Mesendoderm (in vitro differentiated cells): ENCODE data around the gene CHD9.
"Not testable (repeated sequence)": the region's sequence is repeated elsewhere in the genome, so short reads cannot be mapped to it uniquely, and the experiment has no call there.

Experiments
- DNase-seq: peaks from one replicate; pipeline ENCODE4 v3.0.0; 2013
- H2AK5ac ChIP-seq: 2 replicates; pipeline ENCODE4 v1.6.1; 2013; ENCODE audit warnings: low read length, inconsistent platforms
- H2BK120ac ChIP-seq: 2 replicates; pipeline ENCODE4 v1.6.1; 2013; ENCODE audit warnings: low read depth, mild to moderate bottlenecking, low read length, moderate library complexity, mixed read lengths
- H2BK15ac ChIP-seq: replicated peaks from 2 replicates; pipeline ENCODE4 v1.6.1; 2013; ENCODE audit warnings: low read depth, mild to moderate bottlenecking, moderate library complexity
- H2BK5ac ChIP-seq: 2 replicates; pipeline ENCODE4 v1.6.1; 2013; ENCODE audit warnings: low read length, inconsistent platforms
- H3K18ac ChIP-seq: 2 replicates; pipeline ENCODE4 v1.6.1; 2013; ENCODE audit warnings: mild to moderate bottlenecking, low read length, mixed read lengths
- H3K23ac ChIP-seq: one replicate; pipeline ENCODE4 v1.6.1; 2013; ENCODE audit warnings: low read length
- H3K27ac ChIP-seq: 2 replicates; pipeline ENCODE4 v1.5.1; 2013; ENCODE audit warnings: low read depth, mild to moderate bottlenecking, inconsistent platforms, low read length, moderate library complexity
- H3K27me3 ChIP-seq: 2 replicates; pipeline ENCODE4 v1.6.1; 2013; ENCODE audit warnings: low read length, control low read depth, mild to moderate bottlenecking, inconsistent platforms; ENCODE audit not compliant: insufficient read depth, poor library complexity
- H3K36me3 ChIP-seq: 2 replicates; pipeline ENCODE4 v1.6.1; 2013; ENCODE audit warnings: low read length, inconsistent platforms; ENCODE audit not compliant: control insufficient read depth, insufficient read depth
- H3K4ac ChIP-seq: one replicate; pipeline ENCODE4 v1.6.1; 2013; ENCODE audit warnings: low read depth, mild to moderate bottlenecking, low read length, moderate library complexity
- H3K4me1 ChIP-seq: 2 replicates; pipeline ENCODE4 v1.6.1; 2013; ENCODE audit warnings: low read depth, low read length, inconsistent platforms; ENCODE audit not compliant: control insufficient read depth
- H3K4me2 ChIP-seq: 2 replicates; pipeline ENCODE4 v1.6.1; 2013; ENCODE audit warnings: low read length
- H3K4me3 ChIP-seq: 2 replicates; pipeline ENCODE4 v1.5.1; 2013; ENCODE audit warnings: mild to moderate bottlenecking, low read length
- H3K56ac ChIP-seq: one replicate; pipeline ENCODE4 v1.6.1; 2013; ENCODE audit warnings: low read length
- H3K79me1 ChIP-seq: 2 replicates; pipeline ENCODE4 v1.6.1; 2013; ENCODE audit warnings: low read length, inconsistent platforms
- H3K79me2 ChIP-seq: 2 replicates; pipeline ENCODE4 v1.6.1; 2013; ENCODE audit warnings: mild to moderate bottlenecking, low read length; ENCODE audit not compliant: control insufficient read depth, insufficient read depth
- H3K9ac ChIP-seq: 2 replicates; pipeline ENCODE4 v1.6.1; 2013; ENCODE audit warnings: low read length, inconsistent platforms
- H4K5ac ChIP-seq: one replicate; pipeline ENCODE4 v1.6.1; 2013; ENCODE audit warnings: low read length
- H4K8ac ChIP-seq: one replicate; pipeline ENCODE4 v1.6.1; 2013; ENCODE audit warnings: low read depth, mild to moderate bottlenecking, control low read depth, low read length, moderate library complexity
- WGBS: extraction: QIAGEN DNeasy Blood & Tissue Kit; methylation state at CpG from one replicate; pipeline ENCODE4 v1.1.7; 2013; ENCODE audit warnings: low lambda C conversion rate, missing lambda C conversion rate; ENCODE audit not compliant: insufficient coverage; ENCODE audit errors: extremely low coverage; 5-methylcytosine and 5-hydroxymethylcytosine counted together

CHD9 gene

DNA sequence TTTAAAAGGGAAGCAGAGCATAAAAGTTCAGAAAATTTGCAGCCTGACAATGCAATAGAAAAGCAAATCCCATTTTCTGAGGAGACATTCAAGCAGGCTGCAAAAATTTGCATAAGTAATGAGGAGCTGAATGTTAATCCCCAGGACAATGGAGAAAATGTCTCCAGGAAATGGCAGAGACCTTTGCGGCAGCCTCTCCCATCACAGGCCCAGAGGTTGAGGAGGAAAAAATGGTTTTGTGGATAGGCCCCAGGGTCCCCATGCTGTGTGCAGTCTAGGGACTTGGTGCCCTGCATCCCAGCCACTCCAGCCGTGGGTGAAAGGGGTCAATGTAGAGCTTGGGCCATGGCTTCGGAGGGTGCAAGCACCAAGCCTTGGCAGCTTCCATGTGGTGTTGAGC, 19.5 kb downstream of the CHD9 start:
- H3K18ac ChIP-seq, H4K8ac ChIP-seq, H3K79me1 ChIP-seq, H3K4me3 ChIP-seq, H3K36me3 ChIP-seq, H3K79me2 ChIP-seq, H2AK5ac ChIP-seq, H3K4me2 ChIP-seq, H4K5ac ChIP-seq, H3K27me3 ChIP-seq, H2BK15ac ChIP-seq, H3K4ac ChIP-seq, H3K23ac ChIP-seq, H3K27ac ChIP-seq, H3K56ac ChIP-seq, H3K9ac ChIP-seq, H2BK5ac ChIP-seq, H3K4me1 ChIP-seq, H2BK120ac ChIP-seq, DNase-seq: not testable (repeated sequence)
- WGBS: no CpG with 5 or more reads among the region's 3 CpGs

DNA sequence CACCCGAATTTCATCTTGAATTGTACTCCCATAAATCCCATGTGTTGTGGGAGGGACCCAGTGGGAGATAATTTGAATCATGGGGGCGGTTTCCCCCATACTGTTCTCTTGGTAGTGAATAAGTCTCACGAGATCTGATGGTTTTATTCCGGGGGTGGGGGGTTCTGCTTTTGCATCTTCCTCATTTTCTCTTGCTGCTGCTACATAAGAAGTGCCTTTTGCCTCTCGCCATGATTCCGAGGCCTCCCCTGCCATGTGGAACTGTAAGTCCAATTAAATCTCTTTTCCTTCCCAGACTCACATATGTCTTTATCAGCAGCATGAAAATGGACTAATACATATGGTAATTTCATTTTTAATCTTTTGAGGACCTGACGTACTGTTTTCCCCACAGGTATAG, 20.7 kb downstream of the CHD9 start:
- H3K18ac ChIP-seq, H3K23ac ChIP-seq, H4K5ac ChIP-seq, H2BK5ac ChIP-seq, H2BK15ac ChIP-seq, DNase-seq, H3K56ac ChIP-seq, H2BK120ac ChIP-seq, H2AK5ac ChIP-seq, H3K4me3 ChIP-seq, H3K79me2 ChIP-seq, H3K4me2 ChIP-seq, H3K4me1 ChIP-seq, H3K27me3 ChIP-seq, H3K9ac ChIP-seq, H4K8ac ChIP-seq, H3K79me1 ChIP-seq, H3K36me3 ChIP-seq, H3K4ac ChIP-seq, H3K27ac ChIP-seq: not testable (repeated sequence)
- no CpG with 5 or more reads among the region's 7 CpGs for WGBS

DNA sequence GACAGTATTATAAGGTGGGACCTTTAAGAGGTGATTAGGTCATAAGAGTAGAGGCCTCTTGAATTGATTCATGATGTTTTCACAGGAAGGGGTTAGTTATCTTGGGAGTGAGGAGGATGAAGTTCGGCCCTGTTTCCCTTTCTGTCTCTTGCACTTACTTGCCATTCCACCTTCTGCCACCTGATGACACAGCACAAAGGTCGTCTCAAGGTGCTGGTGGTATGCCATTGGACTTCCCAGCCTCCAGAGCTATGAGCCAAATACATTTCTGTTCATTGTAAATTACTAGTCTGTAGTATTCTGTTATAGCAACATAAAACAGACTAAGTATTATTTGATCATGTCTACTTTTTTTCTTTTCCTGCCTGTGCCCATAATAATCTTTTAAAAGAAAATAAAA, 23.5 kb downstream of the CHD9 start:
- H3K79me2 ChIP-seq: no peaks in the 10 kb centered on the region
- H3K23ac ChIP-seq: no peak overlapping the region
- DNase-seq: no peak
- H3K4ac ChIP-seq: no peak overlapping the region
- H4K5ac ChIP-seq: no peak overlapping the region
- H4K8ac ChIP-seq: no peak overlapping the region
- no peak overlapping the region for H3K18ac ChIP-seq
- no peak overlapping the region for H3K27ac ChIP-seq
- no peak overlapping the region for H3K9ac ChIP-seq
- peaks cover 5% of the 10 kb centered on the region for H3K79me1 ChIP-seq
- H2BK5ac ChIP-seq: no peak overlapping the region
- no peak overlapping the region for H2AK5ac ChIP-seq
- H3K27me3 ChIP-seq: no peaks in the 10 kb centered on the region
- no peak overlapping the region for H2BK15ac ChIP-seq
- WGBS: no CpG with 5 or more reads among the region's 2 CpGs
- H3K4me2 ChIP-seq: no peak overlapping the region
- no peaks in the 10 kb centered on the region for H3K36me3 ChIP-seq
- no peak overlapping the region for H2BK120ac ChIP-seq
- H3K56ac ChIP-seq: no peak overlapping the region
- no peak overlapping the region for H3K4me3 ChIP-seq
- H3K4me1 ChIP-seq: peaks cover 9% of the 10 kb centered on the region

DNA sequence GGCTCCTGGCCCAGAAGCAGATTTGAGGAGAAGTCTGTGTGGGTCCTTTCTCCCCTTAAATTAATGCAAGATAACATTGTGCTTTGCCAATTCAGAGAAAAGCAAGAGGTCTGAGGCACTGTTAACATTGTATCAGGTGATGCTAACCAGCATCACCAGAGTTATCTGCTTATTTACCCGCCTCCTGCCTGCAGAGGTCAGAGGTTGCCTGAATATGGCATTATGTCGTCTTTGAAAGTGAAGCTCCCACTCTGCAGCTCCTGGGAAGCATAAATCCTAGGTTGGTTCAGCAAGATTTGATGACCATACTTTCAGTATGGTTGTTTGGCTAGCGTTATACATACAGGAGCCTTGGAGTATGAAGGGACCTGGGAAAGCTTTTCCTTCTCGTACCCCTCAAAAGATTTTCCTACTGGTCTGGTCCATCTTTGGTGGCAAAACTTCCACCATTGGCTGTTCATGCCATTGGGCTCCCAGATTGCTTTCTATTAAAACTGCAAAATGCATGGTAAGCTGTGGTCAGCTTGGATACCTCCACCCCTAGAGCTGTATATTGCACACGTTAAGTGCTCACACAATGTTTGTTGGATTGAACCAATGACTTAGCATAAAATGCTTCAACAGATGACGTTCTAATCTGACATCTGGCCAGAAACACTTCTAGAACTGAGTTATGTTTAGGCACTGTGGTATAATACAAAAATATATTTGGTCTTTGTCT, 24.1 kb downstream of the CHD9 start:
- H3K79me2 ChIP-seq: no peaks in the 10 kb centered on the region
- no peak overlapping the region for H3K4ac ChIP-seq
- H3K23ac ChIP-seq: no peak overlapping the region
- DNase-seq: no peak
- H3K36me3 ChIP-seq: no peaks in the 10 kb centered on the region
- no peak overlapping the region for H3K27ac ChIP-seq
- H3K18ac ChIP-seq: no peak overlapping the region
- H4K8ac ChIP-seq: no peak overlapping the region
- no peak overlapping the region for H3K4me3 ChIP-seq
- H3K27me3 ChIP-seq: no peaks in the 10 kb centered on the region
- no peak overlapping the region for H2BK15ac ChIP-seq
- WGBS: no CpG with 5 or more reads among the region's 6 CpGs
- no peak overlapping the region for H3K4me2 ChIP-seq
- H3K4me1 ChIP-seq: peaks cover 9% of the 10 kb centered on the region
- no peak overlapping the region for H2BK120ac ChIP-seq
- H3K56ac ChIP-seq: no peak overlapping the region
- H2BK5ac ChIP-seq: no peak overlapping the region
- no peak overlapping the region for H4K5ac ChIP-seq
- peaks cover 5% of the 10 kb centered on the region for H3K79me1 ChIP-seq
- no peak overlapping the region for H3K9ac ChIP-seq
- no peak overlapping the region for H2AK5ac ChIP-seq

DNA sequence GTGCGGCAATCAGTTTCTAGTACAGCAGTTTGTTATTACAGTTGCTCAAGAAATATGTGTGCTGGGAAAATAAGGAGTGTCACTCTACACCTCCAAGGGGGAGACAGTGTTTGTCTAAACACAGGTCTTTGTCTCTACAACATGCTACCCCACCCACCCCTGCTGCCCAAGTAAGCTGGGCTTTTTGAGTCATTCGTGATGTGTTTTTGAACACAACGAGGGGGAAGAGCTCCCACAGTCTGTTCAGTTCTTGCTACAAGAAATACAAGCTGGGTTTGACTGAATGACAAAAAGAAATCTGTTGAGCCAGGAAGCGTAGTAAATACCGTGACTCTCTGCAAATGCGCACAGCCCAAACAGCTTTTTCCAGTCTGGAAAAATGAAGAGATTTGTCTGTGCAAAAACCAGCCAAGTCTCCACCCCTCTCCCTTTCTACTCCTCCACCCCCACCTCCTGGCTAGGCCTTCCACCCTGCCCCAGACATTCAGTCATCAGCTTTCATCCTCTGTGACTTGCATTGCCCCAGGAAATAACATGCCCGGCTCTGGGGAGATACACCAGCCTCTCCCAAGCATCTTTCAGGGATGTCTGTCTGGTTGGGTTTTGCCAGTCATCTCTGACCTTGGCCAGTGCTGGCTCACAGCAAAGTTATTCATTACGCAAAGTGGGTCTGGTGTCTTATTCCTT, 25.7 kb downstream of the CHD9 start:
- Histone ChIP-seq H2BK120ac (no peak overlapping the region), H3K79me1 (peaks cover 5% of the 10 kb centered on the region), H2BK5ac (no peak overlapping the region), H3K27ac (peak overlapping the region; percentile 46), H3K9ac (no peak overlapping the region), H3K4me2 (no peak overlapping the region), H3K4ac (no peak overlapping the region), H2AK5ac (no peak overlapping the region), H3K4me3 (no peak overlapping the region), H2BK15ac (no peak overlapping the region), H4K8ac (no peak overlapping the region), H3K4me1 (peaks cover 13% of the 10 kb centered on the region), H3K79me2 (no peaks in the 10 kb centered on the region), H3K23ac (no peak overlapping the region), H3K56ac (peak overlapping the region; percentile 39), H3K36me3 (no peaks in the 10 kb centered on the region), H3K18ac (no peak overlapping the region), H3K27me3 (no peaks in the 10 kb centered on the region), H4K5ac (no peak overlapping the region)
- DNase-seq: peak; percentile 65
- WGBS: no CpG with 5 or more reads among the region's 8 CpGs

DNA sequence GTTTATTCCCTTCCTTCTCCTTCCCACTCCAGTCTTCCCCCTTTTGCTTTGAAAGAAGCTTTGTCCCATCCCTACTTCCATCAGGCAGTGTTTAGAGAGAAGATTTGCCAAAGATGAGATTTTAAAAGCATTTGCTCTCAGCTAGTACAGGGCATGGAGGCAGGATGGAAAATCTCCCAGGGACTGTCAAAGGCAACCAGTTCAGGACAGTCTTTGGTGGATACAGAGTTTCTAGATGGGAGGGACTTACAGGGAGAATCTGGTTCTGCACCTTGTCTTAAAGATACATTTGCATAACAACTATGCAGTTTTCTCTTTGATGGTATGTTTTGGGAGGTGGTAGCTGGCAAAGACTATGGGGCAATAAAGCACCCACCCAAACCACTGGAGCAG, 26.2 kb downstream of the CHD9 start:
- no peaks in the 10 kb centered on the region for H3K36me3 ChIP-seq
- peaks cover 5% of the 10 kb centered on the region for H3K79me1 ChIP-seq
- H3K23ac ChIP-seq: no peak overlapping the region
- no peak overlapping the region for H2AK5ac ChIP-seq
- no peak for DNase-seq
- no peak overlapping the region for H2BK15ac ChIP-seq
- H3K9ac ChIP-seq: no peak overlapping the region
- H3K79me2 ChIP-seq: no peaks in the 10 kb centered on the region
- H3K4me3 ChIP-seq: no peak overlapping the region
- no peak overlapping the region for H4K5ac ChIP-seq
- H3K27me3 ChIP-seq: no peaks in the 10 kb centered on the region
- H4K8ac ChIP-seq: no peak overlapping the region
- H3K18ac ChIP-seq: no peak overlapping the region
- H2BK5ac ChIP-seq: no peak overlapping the region
- H3K4me2 ChIP-seq: no peak overlapping the region
- no peak overlapping the region for H3K4ac ChIP-seq
- H3K27ac ChIP-seq: no peak overlapping the region
- H3K4me1 ChIP-seq: peaks cover 17% of the 10 kb centered on the region
- H2BK120ac ChIP-seq: no peak overlapping the region
- H3K56ac ChIP-seq: peak overlapping the region; percentile 39
